ENCODE results near the gene DMD. TPM values are rescaled to one million over a fixed set of nuclear protein-coding genes. Genes with fewer than 3 reads are reported as not detected.

Gene DMD
- total RNA-seq, 1 donor = 32.4 TPM

- no peak overlapping the region for H3K4me3 ChIP-seq (ENCODE audit: low read depth, low read length)
- no peak for DNase-seq (ENCODE audit: low read depth)
- TF ChIP-seq CTCF (IDR thresholded peaks at IDR 0.05; ENCODE audit: insufficient read depth, low read depth, low read length) = no peak
Observed at GRCh38 chrX:31679861-31680260, 1531.5 kb downstream of the DMD start.

- DNase-seq (ENCODE audit: low read depth) = no peak
- no peak overlapping the region for H3K4me3 ChIP-seq (ENCODE audit: low read depth, low read length)
- no peak for TF ChIP-seq CTCF (IDR thresholded peaks at IDR 0.05; ENCODE audit: insufficient read depth, low read depth, low read length)
Observed at GRCh38 chrX:31670245-31670644, 1541.1 kb downstream of the DMD start.

- no peak for TF ChIP-seq CTCF (IDR thresholded peaks at IDR 0.05; ENCODE audit: insufficient read depth, low read depth, low read length)
- no peak for DNase-seq (ENCODE audit: low read depth)
- no peak overlapping the region for H3K4me3 ChIP-seq (ENCODE audit: low read depth, low read length)
Observed at GRCh38 chrX:31665454-31665853, 1545.9 kb downstream of the DMD start.

GRCh38 chrX:31663172-31663571 lies 1548.2 kb downstream of the DMD start:
- DNase-seq (ENCODE audit: low read depth) = no peak
- TF ChIP-seq CTCF (IDR thresholded peaks at IDR 0.05; ENCODE audit: insufficient read depth, low read depth, low read length) = no peak
- no peak overlapping the region for H3K4me3 ChIP-seq (ENCODE audit: low read depth, low read length)

- TF ChIP-seq CTCF (IDR thresholded peaks at IDR 0.05; ENCODE audit: insufficient read depth, low read depth, low read length) = no peak
- H3K4me3 ChIP-seq (ENCODE audit: low read depth, low read length) = no peak overlapping the region
- DNase-seq (ENCODE audit: low read depth) = no peak
Observed at GRCh38 chrX:31661280-31661810, 1550.0 kb downstream of the DMD start.

GRCh38 chrX:31658360-31658759 lies 1553.0 kb downstream of the DMD start:
- DNase-seq (ENCODE audit: low read depth) = peak; percentile 34
- no peak overlapping the region for H3K4me3 ChIP-seq (ENCODE audit: low read depth, low read length)
- peak; percentile 40 for TF ChIP-seq CTCF (IDR thresholded peaks at IDR 0.05; ENCODE audit: insufficient read depth, low read depth, low read length)

GRCh38 chrX:31656013-31656412 lies 1555.3 kb downstream of the DMD start:
- H3K4me3 ChIP-seq (ENCODE audit: low read depth, low read length) = no peak overlapping the region
- no peak for TF ChIP-seq CTCF (IDR thresholded peaks at IDR 0.05; ENCODE audit: insufficient read depth, low read depth, low read length)
- DNase-seq (ENCODE audit: low read depth) = peak; percentile 7
